GM23338 (cell line): ENCODE results near the gene ARHGEF19. TPM values are rescaled to one million over a fixed set of nuclear protein-coding genes. Genes with fewer than 3 reads are reported as not detected.
A peak's percentile ranks its signal among the peaks of the same experiment; 100 is the strongest.

Experiments
- ATAC-seq: fragments of 200-7000 bp; cut with Tn5 transposase; 3 replicates; pipeline ENCODE4 v1.9.1; 2020
- DNase-seq: peaks from one replicate; pipeline ENCODE4 v3.0.0-alpha.2; 2015; ENCODE audit warnings: low spot score
- H2AFZ ChIP-seq: fragments of 200-600 bp; sonication (generic); 2 replicates; pipeline ENCODE4 v1.8.0; 2016; ENCODE audit warnings: antibody characterized with exemption, mild to moderate bottlenecking, moderate library complexity
- H3F3A ChIP-seq: fragments of 200-600 bp; sonication (generic); replicated peaks from 2 replicates; pipeline ENCODE4 v1.8.0; 2017; ENCODE audit warnings: antibody characterized with exemption, mixed run types, low read depth
- H3K27ac ChIP-seq: fragments of 200-600 bp; sonication (generic); 2 replicates; pipeline ENCODE4 v1.6.1; 2016; ENCODE audit warnings: low read depth
- H3K27me3 ChIP-seq: fragments of 200-600 bp; sonication (generic); 2 replicates; pipeline ENCODE4 v1.8.0; 2016; ENCODE audit warnings: mild to moderate bottlenecking, mixed run types, moderate library complexity; ENCODE audit not compliant: insufficient read depth
- H3K36me3 ChIP-seq: fragments of 200-600 bp; sonication (generic); 2 replicates; pipeline ENCODE4 v1.8.0; 2016; ENCODE audit warnings: mild to moderate bottlenecking; ENCODE audit not compliant: insufficient read depth
- H3K4me1 ChIP-seq: fragments of 200-600 bp; sonication (generic); 2 replicates; pipeline ENCODE4 v1.8.0; 2016; ENCODE audit warnings: mild to moderate bottlenecking, moderate library complexity; ENCODE audit not compliant: insufficient read depth
- H3K4me2 ChIP-seq: fragments of 200-600 bp; sonication (generic); 2 replicates; pipeline ENCODE4 v1.7.1; 2017; ENCODE audit warnings: mixed run types
- H3K4me3 ChIP-seq: fragments of 200-600 bp; sonication (generic); 2 replicates; pipeline ENCODE4 v1.6.1; 2016; ENCODE audit warnings: mixed run types
- H3K79me2 ChIP-seq: fragments of 200-600 bp; sonication (generic); replicated peaks from 2 replicates; pipeline ENCODE4 v1.8.0; 2017; ENCODE audit warnings: mild to moderate bottlenecking; ENCODE audit not compliant: insufficient read depth
- H3K9me2 ChIP-seq: fragments of 200-600 bp; sonication (generic); 2 replicates; pipeline ENCODE4 v1.8.0; 2017; ENCODE audit not compliant: insufficient read depth
- H4K20me1 ChIP-seq: fragments of 200-600 bp; sonication (generic); replicated peaks from 2 replicates; pipeline ENCODE4 v1.8.0; 2017; ENCODE audit warnings: mild to moderate bottlenecking; ENCODE audit not compliant: insufficient read depth
- H3K27ac Mint-ChIP-seq: 2 replicates; pipeline ENCODE4 v1.8.0; 2020; ENCODE audit warnings: inconsistent platforms, mild to moderate bottlenecking, moderate library complexity, mixed read lengths
- H3K27me3 Mint-ChIP-seq: 3 replicates; pipeline ENCODE4 v1.8.0; 2022; ENCODE audit warnings: low read depth, mild to moderate bottlenecking, moderate library complexity, mixed read lengths, inconsistent platforms; ENCODE audit not compliant: insufficient read depth, poor library complexity
- H3K36me3 Mint-ChIP-seq: 3 replicates; pipeline ENCODE4 v1.8.0; 2021; ENCODE audit warnings: low read depth, mild to moderate bottlenecking, inconsistent platforms, moderate library complexity, mixed read lengths
- H3K4me1 Mint-ChIP-seq: 3 replicates; pipeline ENCODE4 v1.8.0; 2020; ENCODE audit warnings: mild to moderate bottlenecking, inconsistent platforms, mixed read lengths
- H3K4me3 Mint-ChIP-seq: 3 replicates; pipeline ENCODE4 v1.8.0; 2021; ENCODE audit warnings: moderate library complexity, mild to moderate bottlenecking, inconsistent platforms, mixed read lengths
- H3K9me3 Mint-ChIP-seq: 3 replicates; pipeline ENCODE4 v1.8.0; 2020; ENCODE audit warnings: moderate library complexity, mild to moderate bottlenecking, inconsistent platforms, mixed read lengths
- REST ChIP-seq: IDR thresholded peaks from one replicate; pipeline ENCODE4 v1.6.1; 2018; ENCODE audit warnings: antibody characterized with exemption; ENCODE audit not compliant: unreplicated experiment
- ZNF114 ChIP-seq: fragments of 250-450 bp; sonication (Bioruptor Pico); IDR thresholded peaks from 2 replicates; pipeline ENCODE4 v1.5.0; 2020; ENCODE audit warnings: mild to moderate bottlenecking, moderate library complexity
- ZNF462 ChIP-seq: fragments of 250-450 bp; sonication (Bioruptor Pico); IDR thresholded peaks from 2 replicates; pipeline ENCODE4 v1.5.0; 2020; ENCODE audit warnings: mild to moderate bottlenecking, moderate library complexity
- polyA plus RNA-seq: library from polyadenylated mRNA; unstranded; fragments of >200 nt; fragmentation: Nextera tagmentation; extraction: Ambion mirVana; gene quantifications from 2 replicates; pipeline ENCODE4 v1.2.1, GENCODE V29; 2016
- total RNA-seq: library from RNA; depleted of rRNA; stranded (reverse); fragments of >200 nt; shearing (Covaris generic); gene quantifications from 2 replicates; pipeline ENCODE4 v1.2.3, GENCODE V29; 2014

Gene ARHGEF19
- total and polyA plus RNA-seq, 2 experiments from 2014 or later = 19.5 to 46.4 TPM

- Histone ChIP-seq H3K27ac (no peak overlapping the region), H3K4me2 (no peak overlapping the region), H3K36me3 (peaks cover 6% of the 10 kb centered on the region; the same call in 1 of the 2 replicates), H3K79me2 (no peaks in the 10 kb centered on the region; the same call in 1 of the 2 replicates), H3K4me3 (no peak overlapping the region), H3K9me2 (no peaks in the 10 kb centered on the region), H3F3A (0 out of 2 replicates have a peak, but pooled peaks cover 3% of the 10 kb centered on the region), H2AFZ (no peak overlapping the region), H3K27me3 (no peaks in the 10 kb centered on the region), H4K20me1 (0 out of 2 replicates have a peak, but pooled peaks cover 8% of the 10 kb centered on the region), H3K4me1 (peaks cover 4% of the 10 kb centered on the region; the same call in 1 of the 2 replicates)
- Mint-ChIP-seq H3K27me3 (no peaks in the 10 kb centered on the region), H3K4me3 (no peak overlapping the region), H3K4me1 (peaks cover 18% of the 10 kb centered on the region), H3K27ac (peak overlapping the region; percentile 49), H3K36me3 (peaks cover 2% of the 10 kb centered on the region; the same call in 2 of the 3 replicates), H3K9me3 (no peaks in the 10 kb centered on the region)
- DNase-seq (no peak), ATAC-seq (no peak)
- TF ChIP-seq ZNF114 (CRISPR knock-in tag) (no peak), ZNF462 (CRISPR knock-in tag) (no peak), REST (no peak)
These were observed 44.0 kb upstream of the ARHGEF19 start for GRCh38 chr1:16256478-16256877.
